HAP-1 (cell line): ENCODE data around the gene PGA4.
"Not testable (repeated sequence)": the region's sequence is repeated elsewhere in the genome, so short reads cannot be mapped to it uniquely, and the experiment has no call there.

ENCODE experiments used
- DNase-seq, 2 experiments: peaks; one replicate each; pipeline ENCODE4 v3.0.0-alpha.2; 2016 to 2020; ENCODE audit warnings: low spot score in 2 of 2
- H3K27me3 ChIP-seq: fragments of 250-450 bp; sonication (Bioruptor Pico); 2 replicates; pipeline ENCODE4 v1.5.1; 2020; ENCODE audit warnings: low read depth, mild to moderate bottlenecking, moderate library complexity
- H3K36me3 ChIP-seq: fragments of 250-450 bp; sonication (Bioruptor Pico); replicated peaks from 2 replicates; pipeline ENCODE4 v1.5.1; 2020; ENCODE audit warnings: mild to moderate bottlenecking
- H3K4me1 ChIP-seq: fragments of 250-450 bp; sonication (Bioruptor Pico); 2 replicates; pipeline ENCODE4 v1.5.1; 2020; ENCODE audit warnings: mild to moderate bottlenecking
- H3K4me3 ChIP-seq: fragments of 250-450 bp; sonication (Bioruptor Pico); 2 replicates; pipeline ENCODE4 v1.5.1; 2020; ENCODE audit warnings: mild to moderate bottlenecking, moderate library complexity
- H3K9me3 ChIP-seq: fragments of 250-450 bp; sonication (Bioruptor Pico); 2 replicates; pipeline ENCODE4 v1.5.1; 2020; ENCODE audit warnings: mild to moderate bottlenecking, moderate library complexity
- in situ Hi-C: fragments of 300-500 bp; cut with MboI; formaldehyde crosslinking; loops from 3 replicates; pipeline ENCODE4 v1.14.3; 2020; ENCODE audit warnings: low sequenced_read_pairs, inconsistent platforms, mixed read lengths

The PGA4 gene

GRCh38 chr11:61248071-61248470 is 25.9 kb downstream of the PGA4 start:
- H3K4me1 ChIP-seq, DNase-seq, H3K4me3 ChIP-seq, H3K36me3 ChIP-seq, H3K9me3 ChIP-seq, H3K27me3 ChIP-seq, in situ Hi-C loops: not testable (repeated sequence)

GRCh38 chr11:61249201-61249600 is 27.1 kb downstream of the PGA4 start:
- H3K4me1 ChIP-seq, DNase-seq, H3K9me3 ChIP-seq, H3K27me3 ChIP-seq, H3K4me3 ChIP-seq, H3K36me3 ChIP-seq, in situ Hi-C loops: not testable (repeated sequence)

- DNase-seq, H3K27me3 ChIP-seq, in situ Hi-C loops, H3K9me3 ChIP-seq, H3K36me3 ChIP-seq, H3K4me3 ChIP-seq, H3K4me1 ChIP-seq: not testable (repeated sequence)
Observed at GRCh38 chr11:61250796-61251765, 28.9 kb downstream of the PGA4 start.

- H3K4me1 ChIP-seq, in situ Hi-C loops, H3K9me3 ChIP-seq, DNase-seq, H3K27me3 ChIP-seq, H3K36me3 ChIP-seq, H3K4me3 ChIP-seq: not testable (repeated sequence)
Observed at GRCh38 chr11:61252332-61252731, 30.2 kb downstream of the PGA4 start.

GRCh38 chr11:61254403-61255025 is 32.4 kb downstream of the PGA4 start:
- in situ Hi-C loops: no loop called here
- H3K27me3 ChIP-seq: no peaks in the 10 kb centered on the region
- DNase-seq: peak; percentile 43 to 79

GRCh38 chr11:61256710-61257482 is 34.7 kb downstream of the PGA4 start:
- no peaks in the 10 kb centered on the region for H3K9me3 ChIP-seq
- DNase-seq: no peak
- H3K4me3 ChIP-seq: no peak overlapping the region
- H3K27me3 ChIP-seq: no peaks in the 10 kb centered on the region
- no peaks in the 10 kb centered on the region for H3K36me3 ChIP-seq
- in situ Hi-C loops: no loop called here
- no peaks in the 10 kb centered on the region for H3K4me1 ChIP-seq

More at GRCh38 chr11:61254403-61255025, 32.4 kb downstream of the PGA4 start:
- no peaks in the 10 kb centered on the region for H3K36me3 ChIP-seq
- no peaks in the 10 kb centered on the region for H3K4me1 ChIP-seq
- no peaks in the 10 kb centered on the region for H3K9me3 ChIP-seq
- no peak overlapping the region for H3K4me3 ChIP-seq

- Histone ChIP-seq H3K9me3 (no peaks in the 10 kb centered on the region), H3K4me3 (no peak overlapping the region), H3K27me3 (no peaks in the 10 kb centered on the region), H3K4me1 (no peaks in the 10 kb centered on the region), H3K36me3 (no peaks in the 10 kb centered on the region)
- no peak for DNase-seq
- in situ Hi-C loops: no loop called here
Observed at GRCh38 chr11:61258546-61258945, 36.4 kb downstream of the PGA4 start.

GRCh38 chr11:61259363-61259762 is 37.2 kb downstream of the PGA4 start:
- Histone ChIP-seq H3K9me3 (no peaks in the 10 kb centered on the region), H3K4me3 (no peak overlapping the region), H3K27me3 (no peaks in the 10 kb centered on the region), H3K36me3 (no peaks in the 10 kb centered on the region), H3K4me1 (no peaks in the 10 kb centered on the region)
- no peak for DNase-seq
- in situ Hi-C loops: no loop called here

- Histone ChIP-seq H3K4me1 (peaks cover 5% of the 10 kb centered on the region; the same call in 1 of the 2 replicates), H3K27me3 (no peaks in the 10 kb centered on the region), H3K9me3 (no peaks in the 10 kb centered on the region), H3K36me3 (no peaks in the 10 kb centered on the region), H3K4me3 (no peak overlapping the region)
- in situ Hi-C loops: no loop called here
- DNase-seq: no peak
Observed at GRCh38 chr11:61264371-61264770, 42.2 kb downstream of the PGA4 start.

GRCh38 chr11:61264795-61265194 is 42.6 kb downstream of the PGA4 start:
- no peak for DNase-seq
- H3K9me3 ChIP-seq: no peaks in the 10 kb centered on the region
- H3K36me3 ChIP-seq: no peaks in the 10 kb centered on the region
- H3K4me3 ChIP-seq: no peak overlapping the region
- H3K27me3 ChIP-seq: no peaks in the 10 kb centered on the region
- peaks cover 5% of the 10 kb centered on the region; the same call in 1 of the 2 replicates for H3K4me1 ChIP-seq
- in situ Hi-C loops: no loop called here

GRCh38 chr11:61265357-61265756 is 43.2 kb downstream of the PGA4 start:
- peaks cover 5% of the 10 kb centered on the region; the same call in 1 of the 2 replicates for H3K4me1 ChIP-seq
- H3K9me3 ChIP-seq: no peaks in the 10 kb centered on the region
- in situ Hi-C loops: no loop called here
- H3K27me3 ChIP-seq: no peaks in the 10 kb centered on the region
- no peaks in the 10 kb centered on the region for H3K36me3 ChIP-seq
- no peak overlapping the region for H3K4me3 ChIP-seq
- no peak for DNase-seq

GRCh38 chr11:61266602-61267001 is 44.5 kb downstream of the PGA4 start:
- H3K4me1 ChIP-seq: peaks cover 5% of the 10 kb centered on the region; the same call in 1 of the 2 replicates
- no peak overlapping the region for H3K4me3 ChIP-seq
- H3K9me3 ChIP-seq: no peaks in the 10 kb centered on the region
- no peaks in the 10 kb centered on the region for H3K27me3 ChIP-seq
- in situ Hi-C loops: no loop called here
- peak; percentile 19 to 21 for DNase-seq
- no peaks in the 10 kb centered on the region; the same call in 1 of the 2 replicates for H3K36me3 ChIP-seq

GRCh38 chr11:61267437-61267841 is 45.3 kb downstream of the PGA4 start:
- DNase-seq: no peak
- Histone ChIP-seq H3K4me3 (no peak overlapping the region), H3K36me3 (no peaks in the 10 kb centered on the region; the same call in 1 of the 2 replicates), H3K27me3 (no peaks in the 10 kb centered on the region), H3K9me3 (no peaks in the 10 kb centered on the region), H3K4me1 (peaks cover 5% of the 10 kb centered on the region; the same call in 1 of the 2 replicates)
- in situ Hi-C loops: no loop called here
